Liver (tissue), 9 donors: ENCODE measurements around the gene CEP63. TPM values are rescaled to one million over a fixed set of nuclear protein-coding genes. Genes with fewer than 3 reads are reported as not detected.

Source experiments
- DNase-seq: peaks from one replicate; pipeline ENCODE4 v3.0.0-alpha.2; 2017; ENCODE audit warnings: low spot score
- H3K27ac ChIP-seq, 2 donors: one replicate each; pipeline ENCODE4 v1.7.0; 2013; ENCODE audit warnings: inconsistent platforms in 2 of 2, low read length in 2 of 2, control low read depth in 1 of 2, low read depth in 1 of 2, mild to moderate bottlenecking in 1 of 2
- H3K27me3 ChIP-seq, 4 donors: one replicate each; pipeline versions ENCODE4 v1.6.1 to v1.7.0; 2013; ENCODE audit warnings: low read length in 3 of 4, inconsistent platforms in 1 of 4, mild to moderate bottlenecking in 1 of 4, moderate library complexity in 1 of 4; ENCODE audit not compliant: control insufficient read depth in 4 of 4, insufficient read depth in 4 of 4
- H3K36me3 ChIP-seq, 4 donors: one replicate each; pipeline versions ENCODE4 v1.6.1 to v1.7.0; 2013; ENCODE audit warnings: low read length in 3 of 4, mild to moderate bottlenecking in 3 of 4, low read depth in 1 of 4, moderate library complexity in 1 of 4; ENCODE audit not compliant: control insufficient read depth in 4 of 4, insufficient read depth in 3 of 4
- H3K4me1 ChIP-seq, 4 donors: one replicate each; pipeline versions ENCODE4 v1.6.1 to v1.7.0; 2013; ENCODE audit warnings: low read length in 3 of 4, mild to moderate bottlenecking in 3 of 4, moderate library complexity in 1 of 4; ENCODE audit not compliant: control insufficient read depth in 4 of 4, insufficient read depth in 4 of 4
- H3K4me3 ChIP-seq, 3 donors: one replicate each; pipeline versions ENCODE4 v1.6.1 to v1.7.0; 2013; ENCODE audit warnings: low read length in 3 of 3, control low read depth in 1 of 3, low read depth in 1 of 3, mild to moderate bottlenecking in 1 of 3
- H3K9ac ChIP-seq, 2 donors: one replicate each; pipeline ENCODE4 v1.7.0; 2013; ENCODE audit warnings: low read length in 2 of 2, mild to moderate bottlenecking in 2 of 2, moderate library complexity in 2 of 2, control low read depth in 1 of 2, low read depth in 1 of 2
- H3K9me3 ChIP-seq, 4 donors: one replicate each; pipeline versions ENCODE4 v1.6.1 to v1.7.0; 2013; ENCODE audit warnings: low read length in 3 of 4; ENCODE audit not compliant: control insufficient read depth in 4 of 4
- EGR1 ChIP-seq, 2 donors: IDR thresholded peaks; 2 replicates each; pipeline ENCODE4 v1.6.1; 2016 to 2018; ENCODE audit warnings: antibody characterized with exemption in 2 of 2, low read depth in 2 of 2
- FOXA1 ChIP-seq: IDR thresholded peaks from 2 replicates; pipeline ENCODE4 v1.6.1; 2016; ENCODE audit warnings: antibody characterized with exemption
- FOXA2 ChIP-seq: IDR thresholded peaks from 2 replicates; pipeline ENCODE4 v1.6.1; 2016; ENCODE audit warnings: antibody characterized with exemption
- GABPA ChIP-seq, 2 donors: IDR thresholded peaks in 1 of 2; conservative IDR thresholded peaks in 1 of 2; 2 replicates each; pipeline ENCODE4 v1.6.1; 2016; ENCODE audit warnings: antibody characterized with exemption in 2 of 2, mild to moderate bottlenecking in 1 of 2, moderate library complexity in 1 of 2
- HNF4A ChIP-seq, 2 donors: conservative IDR thresholded peaks; 2 replicates each; pipeline ENCODE4 v1.6.1; 2016; ENCODE audit warnings: antibody characterized with exemption in 2 of 2, mild to moderate bottlenecking in 2 of 2
- JUND ChIP-seq, 2 donors: IDR thresholded peaks; 2 replicates each; pipeline ENCODE4 v1.6.1; 2016; ENCODE audit warnings: antibody characterized with exemption in 2 of 2
- NR2F2 ChIP-seq: IDR thresholded peaks from 2 replicates; pipeline ENCODE4 v1.6.1; 2016; ENCODE audit warnings: antibody characterized with exemption
- SP1 ChIP-seq: IDR thresholded peaks from 2 replicates; pipeline ENCODE4 v1.6.1; 2018; ENCODE audit warnings: antibody characterized with exemption, mild to moderate bottlenecking
- YY1 ChIP-seq: IDR thresholded peaks from 2 replicates; pipeline ENCODE4 v1.6.1; 2016; ENCODE audit warnings: antibody characterized with exemption, mild to moderate bottlenecking
- WGBS: extraction: QIAGEN DNeasy Blood & Tissue Kit; methylation state at CpG from one replicate; pipeline ENCODE4 v1.1.7; 2013; 5-methylcytosine and 5-hydroxymethylcytosine counted together
- polyA plus RNA-seq, 2 donors: library from polyadenylated mRNA; stranded (reverse) in 1 of 2; unstranded in 1 of 2; fragments of 200-250 nt in 1 of 2; fragments of >200 nt in 1 of 2; fragmentation: Nextera tagmentation in 1 of 2; extraction: Ambion mirVana in 1 of 2; gene quantifications; one replicate each; pipeline versions ENCODE4 v1.2.1 to v1.2.3, GENCODE V29; 2013 to 2015
- total RNA-seq, 2 donors: library from RNA; depleted of rRNA; stranded (reverse); fragments of >200 nt; gene quantifications; one replicate each; pipeline ENCODE4 v1.2.3, GENCODE V29; 2014
- TF ChIP-seq, protein P1 (sequence below): IDR thresholded peaks from 2 replicates; pipeline ENCODE4 v1.6.1; 2016; ENCODE audit warnings: antibody characterized with exemption
- TF ChIP-seq, protein P2 (sequence below): IDR thresholded peaks from 2 replicates; pipeline ENCODE4 v1.6.1; 2016; ENCODE audit warnings: antibody characterized with exemption, mild to moderate bottlenecking
- TF ChIP-seq, protein P3 (sequence below): fragments of 150-350 bp; IDR thresholded peaks from 2 replicates; pipeline ENCODE4 v1.5.1; 2017; ENCODE audit warnings: improper control_type of control experiment, low read depth, low read length; ENCODE audit not compliant: missing input control
- donor health status: healthy.
- donor health status: healthy.
- donor health status: healthy.
- donor health status: healthy.
- donor health status: healthy.

CEP63 gene
- total and polyA plus RNA-seq, 4 donors = 8.1 to 16.1 (median 12.7) TPM

DNA sequence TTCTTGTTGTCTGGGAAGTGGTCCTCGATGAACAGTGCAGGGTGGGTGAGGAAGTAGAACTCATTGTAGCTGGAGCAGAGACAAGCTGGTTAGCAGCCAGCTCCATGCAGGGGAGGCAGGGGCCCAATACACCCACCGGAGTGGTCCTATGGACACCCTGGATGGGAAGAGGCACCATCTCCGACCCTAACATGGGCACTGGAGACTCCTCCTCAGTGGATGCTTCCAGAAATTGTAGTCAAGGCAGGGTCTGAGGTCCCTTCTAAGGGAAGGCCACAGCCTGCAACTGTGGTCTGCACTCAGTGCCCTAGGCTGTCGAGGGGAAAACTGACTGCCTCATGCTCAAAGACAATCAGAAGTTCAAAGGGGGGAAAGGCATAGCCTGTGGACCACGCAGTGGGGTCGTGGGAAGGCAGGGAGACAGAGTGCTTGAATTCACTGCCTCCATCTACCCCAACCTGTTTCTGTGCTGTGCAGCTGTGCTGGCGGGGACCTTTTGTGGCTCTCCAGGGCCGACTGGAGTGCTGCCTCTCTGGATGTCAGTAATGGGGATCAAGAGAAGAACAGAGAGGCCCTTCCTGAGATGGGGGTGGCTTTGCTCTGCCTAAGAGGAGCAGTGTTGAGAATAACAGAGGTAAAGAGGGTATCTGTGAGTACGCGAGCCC, 123.0 kb downstream of the CEP63 start:
- no peak overlapping the region for H3K27ac ChIP-seq
- no peaks in the 10 kb centered on the region for H3K27me3 ChIP-seq
- H3K9me3 ChIP-seq = no peaks in the 10 kb centered on the region
- DNase-seq = no peak
- TF ChIP-seq, protein P1, sequence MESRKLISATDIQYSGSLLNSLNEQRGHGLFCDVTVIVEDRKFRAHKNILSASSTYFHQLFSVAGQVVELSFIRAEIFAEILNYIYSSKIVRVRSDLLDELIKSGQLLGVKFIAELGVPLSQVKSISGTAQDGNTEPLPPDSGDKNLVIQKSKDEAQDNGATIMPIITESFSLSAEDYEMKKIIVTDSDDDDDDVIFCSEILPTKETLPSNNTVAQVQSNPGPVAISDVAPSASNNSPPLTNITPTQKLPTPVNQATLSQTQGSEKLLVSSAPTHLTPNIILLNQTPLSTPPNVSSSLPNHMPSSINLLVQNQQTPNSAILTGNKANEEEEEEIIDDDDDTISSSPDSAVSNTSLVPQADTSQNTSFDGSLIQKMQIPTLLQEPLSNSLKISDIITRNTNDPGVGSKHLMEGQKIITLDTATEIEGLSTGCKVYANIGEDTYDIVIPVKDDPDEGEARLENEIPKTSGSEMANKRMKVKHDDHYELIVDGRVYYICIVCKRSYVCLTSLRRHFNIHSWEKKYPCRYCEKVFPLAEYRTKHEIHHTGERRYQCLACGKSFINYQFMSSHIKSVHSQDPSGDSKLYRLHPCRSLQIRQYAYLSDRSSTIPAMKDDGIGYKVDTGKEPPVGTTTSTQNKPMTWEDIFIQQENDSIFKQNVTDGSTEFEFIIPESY = no peak
- no peak for TF ChIP-seq YY1
- no peak for TF ChIP-seq EGR1 (IDR thresholded peaks at IDR 0.05; ENCODE audit: low read depth in 2 of 2)
- no peak overlapping the region for H3K4me3 ChIP-seq
- 88% methylated on average over 10 of the region's 10 CpGs for WGBS
- no peaks in the 10 kb centered on the region for H3K36me3 ChIP-seq
- H3K9ac ChIP-seq = no peak overlapping the region
- H3K4me1 ChIP-seq = peaks cover 0 to 7% (median 0%) of the 10 kb centered on the region in 4 donors

DNA sequence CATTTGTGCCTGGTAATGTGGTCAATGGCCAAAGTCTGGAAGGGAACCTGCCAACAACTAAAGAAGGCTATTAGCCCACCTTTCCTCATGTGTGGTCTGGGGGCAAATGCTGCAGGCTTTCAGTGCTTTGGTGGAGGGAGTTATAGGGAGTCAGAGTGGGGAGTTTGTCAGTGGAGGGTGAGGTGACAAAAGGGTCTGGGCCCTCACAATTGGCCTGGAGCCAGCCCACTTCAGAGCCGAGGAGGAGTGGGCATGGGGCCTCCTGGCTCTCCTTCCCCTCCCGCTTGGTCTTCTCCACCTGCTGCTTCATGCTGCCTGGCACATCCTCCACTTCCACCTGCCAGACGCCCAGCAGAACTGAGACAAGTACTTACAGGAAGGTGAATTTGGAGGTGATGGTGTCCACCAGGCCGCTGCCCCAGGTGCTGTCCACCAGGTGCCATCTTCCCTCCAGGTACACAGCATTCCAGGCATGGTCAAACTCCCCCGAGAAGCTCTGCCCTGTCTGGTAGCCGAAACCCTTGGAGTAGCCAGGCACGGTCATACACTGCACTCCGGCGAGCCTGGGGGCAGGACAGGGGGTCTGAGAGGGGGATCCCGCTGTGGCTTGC, 124.1 kb downstream of the CEP63 start:
- Histone ChIP-seq H3K4me3 (no peak overlapping the region), H3K36me3 (no peaks in the 10 kb centered on the region), H3K9me3 (no peaks in the 10 kb centered on the region), H3K4me1 (peaks cover 0 to 7% (median 0%) of the 10 kb centered on the region in 4 donors), H3K27ac (no peak overlapping the region), H3K9ac (no peak overlapping the region), H3K27me3 (no peaks in the 10 kb centered on the region)
- TF ChIP-seq HNF4A (conservative IDR thresholded peaks at IDR 0.05) (no peak), JUND (IDR thresholded peaks at IDR 0.05) (no peak), NR2F2 (no peak), GABPA (IDR thresholded peaks at IDR 0.05 in 1 of 2, conservative IDR thresholded peaks at IDR 0.05 in 1 of 2) (no peak), EGR1 (IDR thresholded peaks at IDR 0.05; ENCODE audit: low read depth in 2 of 2) (no peak), FOXA2 (no peak), SP1 (no peak), YY1 (no peak), FOXA1 (no peak)
- TF ChIP-seq, protein P2, sequence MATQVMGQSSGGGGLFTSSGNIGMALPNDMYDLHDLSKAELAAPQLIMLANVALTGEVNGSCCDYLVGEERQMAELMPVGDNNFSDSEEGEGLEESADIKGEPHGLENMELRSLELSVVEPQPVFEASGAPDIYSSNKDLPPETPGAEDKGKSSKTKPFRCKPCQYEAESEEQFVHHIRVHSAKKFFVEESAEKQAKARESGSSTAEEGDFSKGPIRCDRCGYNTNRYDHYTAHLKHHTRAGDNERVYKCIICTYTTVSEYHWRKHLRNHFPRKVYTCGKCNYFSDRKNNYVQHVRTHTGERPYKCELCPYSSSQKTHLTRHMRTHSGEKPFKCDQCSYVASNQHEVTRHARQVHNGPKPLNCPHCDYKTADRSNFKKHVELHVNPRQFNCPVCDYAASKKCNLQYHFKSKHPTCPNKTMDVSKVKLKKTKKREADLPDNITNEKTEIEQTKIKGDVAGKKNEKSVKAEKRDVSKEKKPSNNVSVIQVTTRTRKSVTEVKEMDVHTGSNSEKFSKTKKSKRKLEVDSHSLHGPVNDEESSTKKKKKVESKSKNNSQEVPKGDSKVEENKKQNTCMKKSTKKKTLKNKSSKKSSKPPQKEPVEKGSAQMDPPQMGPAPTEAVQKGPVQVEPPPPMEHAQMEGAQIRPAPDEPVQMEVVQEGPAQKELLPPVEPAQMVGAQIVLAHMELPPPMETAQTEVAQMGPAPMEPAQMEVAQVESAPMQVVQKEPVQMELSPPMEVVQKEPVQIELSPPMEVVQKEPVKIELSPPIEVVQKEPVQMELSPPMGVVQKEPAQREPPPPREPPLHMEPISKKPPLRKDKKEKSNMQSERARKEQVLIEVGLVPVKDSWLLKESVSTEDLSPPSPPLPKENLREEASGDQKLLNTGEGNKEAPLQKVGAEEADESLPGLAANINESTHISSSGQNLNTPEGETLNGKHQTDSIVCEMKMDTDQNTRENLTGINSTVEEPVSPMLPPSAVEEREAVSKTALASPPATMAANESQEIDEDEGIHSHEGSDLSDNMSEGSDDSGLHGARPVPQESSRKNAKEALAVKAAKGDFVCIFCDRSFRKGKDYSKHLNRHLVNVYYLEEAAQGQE = no peak
- TF ChIP-seq, protein P3, sequence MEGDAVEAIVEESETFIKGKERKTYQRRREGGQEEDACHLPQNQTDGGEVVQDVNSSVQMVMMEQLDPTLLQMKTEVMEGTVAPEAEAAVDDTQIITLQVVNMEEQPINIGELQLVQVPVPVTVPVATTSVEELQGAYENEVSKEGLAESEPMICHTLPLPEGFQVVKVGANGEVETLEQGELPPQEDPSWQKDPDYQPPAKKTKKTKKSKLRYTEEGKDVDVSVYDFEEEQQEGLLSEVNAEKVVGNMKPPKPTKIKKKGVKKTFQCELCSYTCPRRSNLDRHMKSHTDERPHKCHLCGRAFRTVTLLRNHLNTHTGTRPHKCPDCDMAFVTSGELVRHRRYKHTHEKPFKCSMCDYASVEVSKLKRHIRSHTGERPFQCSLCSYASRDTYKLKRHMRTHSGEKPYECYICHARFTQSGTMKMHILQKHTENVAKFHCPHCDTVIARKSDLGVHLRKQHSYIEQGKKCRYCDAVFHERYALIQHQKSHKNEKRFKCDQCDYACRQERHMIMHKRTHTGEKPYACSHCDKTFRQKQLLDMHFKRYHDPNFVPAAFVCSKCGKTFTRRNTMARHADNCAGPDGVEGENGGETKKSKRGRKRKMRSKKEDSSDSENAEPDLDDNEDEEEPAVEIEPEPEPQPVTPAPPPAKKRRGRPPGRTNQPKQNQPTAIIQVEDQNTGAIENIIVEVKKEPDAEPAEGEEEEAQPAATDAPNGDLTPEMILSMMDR = no peak
- no peak for DNase-seq
- 81% methylated on average over 10 of the region's 10 CpGs for WGBS
